NB4 (cell line): Measurements from ENCODE around the gene PARM1.

Experiments used
- TF ChIP-seq, protein P1 (sequence below): IDR thresholded peaks from 2 replicates; pipeline ENCODE4 v1.6.1; 2011; ENCODE audit warnings: low read depth, low read length
- TF ChIP-seq, protein P2 (sequence below): IDR thresholded peaks from one replicate; pipeline ENCODE4 v1.5.1; 2012; ENCODE audit warnings: low read depth, low read length

DNA sequence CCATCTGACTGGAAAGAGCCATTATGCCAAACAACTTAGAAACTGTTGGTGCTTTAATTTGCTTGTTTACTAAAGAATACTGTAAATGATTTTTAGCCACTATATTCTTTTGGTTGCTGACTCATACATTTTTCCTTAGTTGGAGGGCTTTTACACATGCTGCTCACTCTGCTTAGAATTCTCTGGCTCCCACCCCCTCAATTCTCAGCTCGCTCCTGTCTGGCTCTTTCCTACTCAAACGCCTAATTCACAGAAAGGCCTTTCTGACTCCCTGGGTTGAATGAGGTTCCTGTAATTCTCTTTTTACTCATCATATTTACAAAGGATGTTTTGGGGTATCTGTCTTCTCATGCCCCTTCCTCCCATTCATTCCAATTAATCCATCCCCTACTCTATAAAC is 26.1 kb upstream of the PARM1 start:
- TF ChIP-seq, protein P1, sequence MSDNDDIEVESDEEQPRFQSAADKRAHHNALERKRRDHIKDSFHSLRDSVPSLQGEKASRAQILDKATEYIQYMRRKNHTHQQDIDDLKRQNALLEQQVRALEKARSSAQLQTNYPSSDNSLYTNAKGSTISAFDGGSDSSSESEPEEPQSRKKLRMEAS, result no peak
- TF ChIP-seq, protein P2, sequence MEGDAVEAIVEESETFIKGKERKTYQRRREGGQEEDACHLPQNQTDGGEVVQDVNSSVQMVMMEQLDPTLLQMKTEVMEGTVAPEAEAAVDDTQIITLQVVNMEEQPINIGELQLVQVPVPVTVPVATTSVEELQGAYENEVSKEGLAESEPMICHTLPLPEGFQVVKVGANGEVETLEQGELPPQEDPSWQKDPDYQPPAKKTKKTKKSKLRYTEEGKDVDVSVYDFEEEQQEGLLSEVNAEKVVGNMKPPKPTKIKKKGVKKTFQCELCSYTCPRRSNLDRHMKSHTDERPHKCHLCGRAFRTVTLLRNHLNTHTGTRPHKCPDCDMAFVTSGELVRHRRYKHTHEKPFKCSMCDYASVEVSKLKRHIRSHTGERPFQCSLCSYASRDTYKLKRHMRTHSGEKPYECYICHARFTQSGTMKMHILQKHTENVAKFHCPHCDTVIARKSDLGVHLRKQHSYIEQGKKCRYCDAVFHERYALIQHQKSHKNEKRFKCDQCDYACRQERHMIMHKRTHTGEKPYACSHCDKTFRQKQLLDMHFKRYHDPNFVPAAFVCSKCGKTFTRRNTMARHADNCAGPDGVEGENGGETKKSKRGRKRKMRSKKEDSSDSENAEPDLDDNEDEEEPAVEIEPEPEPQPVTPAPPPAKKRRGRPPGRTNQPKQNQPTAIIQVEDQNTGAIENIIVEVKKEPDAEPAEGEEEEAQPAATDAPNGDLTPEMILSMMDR, result no peak
